GM18517 (cell line): Measurements from ENCODE around the gene NGF.

Source experiments
- ATAC-seq: cut with Tn5 transposase; IDR thresholded peaks from one replicate; pipeline ENCODE4 v1.9.1; 2021; ENCODE audit warnings: mild to moderate bottlenecking, moderate library complexity; ENCODE audit not compliant: unreplicated experiment

NGF gene

GRCh38 chr1:115337276-115337632 lies 795 bp downstream of the NGF start:
- ATAC-seq = no peak

- ATAC-seq = no peak
Observed at GRCh38 chr1:115336741-115337140, 1.3 kb downstream of the NGF start.

GRCh38 chr1:115332813-115333608 lies 5.0 kb downstream of the NGF start:
- ATAC-seq = no peak

- ATAC-seq = no peak
Observed at GRCh38 chr1:115331558-115332331, 6.3 kb downstream of the NGF start.

GRCh38 chr1:115330480-115331013 lies 7.5 kb downstream of the NGF start:
- ATAC-seq = no peak

GRCh38 chr1:115329965-115330364 lies 8.1 kb downstream of the NGF start:
- ATAC-seq = no peak

- no peak for ATAC-seq
Observed at GRCh38 chr1:115327270-115327669, 10.8 kb downstream of the NGF start.

GRCh38 chr1:115326419-115326818 lies 11.6 kb downstream of the NGF start:
- no peak for ATAC-seq

GRCh38 chr1:115325874-115326273 lies 12.2 kb downstream of the NGF start:
- ATAC-seq = no peak

GRCh38 chr1:115324649-115325420 lies 13.2 kb downstream of the NGF start:
- ATAC-seq = no peak

- ATAC-seq = no peak
Observed at GRCh38 chr1:115323366-115324004, 14.6 kb downstream of the NGF start.

GRCh38 chr1:115322631-115323030 lies 15.4 kb downstream of the NGF start:
- ATAC-seq = no peak

GRCh38 chr1:115320377-115320776 lies 17.7 kb downstream of the NGF start:
- no peak for ATAC-seq

GRCh38 chr1:115319706-115320105 lies 18.3 kb downstream of the NGF start:
- no peak for ATAC-seq

- no peak for ATAC-seq
Observed at GRCh38 chr1:115317101-115318012, 20.7 kb downstream of the NGF start.

- ATAC-seq = no peak
Observed at GRCh38 chr1:115314765-115315164, 23.3 kb downstream of the NGF start.

- ATAC-seq = no peak
Observed at GRCh38 chr1:115314092-115314491, 24.0 kb downstream of the NGF start.

- no peak for ATAC-seq
Observed at GRCh38 chr1:115313182-115313581, 24.9 kb downstream of the NGF start.

- ATAC-seq = no peak
Observed at GRCh38 chr1:115312742-115313141, 25.3 kb downstream of the NGF start.

- no peak for ATAC-seq
Observed at GRCh38 chr1:115311474-115311989, 26.5 kb downstream of the NGF start.
